ENCODE data around the gene INPP4B. TPM values are rescaled to one million over a fixed set of nuclear protein-coding genes. Genes with fewer than 3 reads are reported as not detected.

Gene INPP4B
- total and polyA plus RNA-seq, 2 of the 4 experiments (the other 2 are of a cell fraction), result 1.8 to 14.0 TPM

GRCh38 chr4:142322996-142323395 lies 523.1 kb downstream of the INPP4B start:
- no peak for DNase-seq
- TF ChIP-seq RCOR1 (IDR thresholded peaks at IDR 0.05; ENCODE audit: insufficient replicate concordance, low read length) (no peak), SMC3 (IDR thresholded peaks at IDR 0.05; ENCODE audit: low read depth, low read length) (no peak), POLR2A (IDR thresholded peaks at IDR 0.05; ENCODE audit: low read depth, low read length) (no peak)
- ChIA-PET CTCF (no interaction called here), POLR2A (ENCODE audit: unreplicated experiment) (no interaction called here)
- Histone ChIP-seq H3K27ac (ENCODE audit: insufficient read depth, low read length) (no peak overlapping the region), H3K4ac (ENCODE audit: low read depth, low read length) (no peak overlapping the region), H3K56ac (ENCODE audit: extremely low read depth, insufficient read depth, low read length) (no peak overlapping the region), H4K5ac (ENCODE audit: low read depth, low read length) (no peak overlapping the region), H2BK5ac (ENCODE audit: low read depth, low read length, poor library complexity, severe bottlenecking) (no peak overlapping the region), H3K4me2 (ENCODE audit: low read depth, low read length) (no peak overlapping the region), H4K20me1 (ENCODE audit: insufficient read depth, low read length) (no peaks in the 10 kb centered on the region), H3K36me3 (ENCODE audit: control insufficient read depth, insufficient read depth, low read length) (no peaks in the 10 kb centered on the region), H3K18ac (ENCODE audit: low read depth, low read length) (no peak overlapping the region), H3K23ac (ENCODE audit: low read depth, low read length) (no peak overlapping the region), H3K9me1 (ENCODE audit: insufficient read depth, low read length) (peaks cover 3% of the 10 kb centered on the region; the same call in 1 of the 2 replicates), H4K91ac (ENCODE audit: insufficient read depth, low read depth, low read length) (no peak overlapping the region), H2AK9ac (replicated peaks; ENCODE audit: low read depth, low read length, poor library complexity) (no peak overlapping the region), H3K4me1 (ENCODE audit: control insufficient read depth, insufficient read depth, low read length) (no peaks in the 10 kb centered on the region), H3K14ac (replicated peaks; ENCODE audit: low read depth, low read length) (no peak overlapping the region), H4K8ac (ENCODE audit: low read depth in 2 of 2, low read length in 2 of 2) (no peak overlapping the region), H3K9me3 (ENCODE audit: control insufficient read depth, insufficient read depth, low read length) (no peaks in the 10 kb centered on the region), H3K9ac (ENCODE audit: low read depth, low read length) (no peak overlapping the region), H2AK5ac (ENCODE audit: low read depth, low read length) (no peak overlapping the region), H2BK20ac (ENCODE audit: low read depth, low read length) (no peak overlapping the region), H2BK15ac (ENCODE audit: low read depth, low read length) (no peak overlapping the region), H2AFZ (replicated peaks; ENCODE audit: low read length, poor library complexity) (no peak overlapping the region), H2BK120ac (ENCODE audit: low read depth, low read length) (no peak overlapping the region), H3K27me3 (ENCODE audit: control insufficient read depth, insufficient read depth, low read length) (no peaks in the 10 kb centered on the region), H3K4me3 (ENCODE audit: insufficient read depth, low read depth, low read length) (no peak overlapping the region), H3K79me1 (ENCODE audit: low read depth in 1 of 2, low read length in 2 of 2) (no peaks in the 10 kb centered on the region)
- BruUV-seq (replicated peaks), result no TSS peak
- in situ Hi-C loops (cut with MboI; ENCODE audit: low sequenced_read_pairs), result no loop called here
- dilution Hi-C loops (cut with HindIII; ENCODE audit: low sequenced_read_pairs, unreplicated experiment), result no loop called here
- no peak for ATAC-seq (ENCODE audit: low read depth)
- intact Hi-C loops (cut with micrococcal nuclease), result no loop called here
- WGBS, 2 experiments (ENCODE audit: extremely low coverage in 2 of 2, insufficient read length in 1 of 2), result no CpG with 5 or more reads among the region's 2 CpGs
